HG02759 (cell line): ENCODE measurements around the gene KCNIP4.
A peak's percentile ranks its signal among the peaks of the same experiment; 100 is the strongest.

Experiments used
- ATAC-seq: cut with Tn5 transposase; IDR thresholded peaks from one replicate; pipeline ENCODE4 v1.9.1; 2021; ENCODE audit warnings: mild to moderate bottlenecking, moderate library complexity; ENCODE audit not compliant: unreplicated experiment

The KCNIP4 gene

DNA sequence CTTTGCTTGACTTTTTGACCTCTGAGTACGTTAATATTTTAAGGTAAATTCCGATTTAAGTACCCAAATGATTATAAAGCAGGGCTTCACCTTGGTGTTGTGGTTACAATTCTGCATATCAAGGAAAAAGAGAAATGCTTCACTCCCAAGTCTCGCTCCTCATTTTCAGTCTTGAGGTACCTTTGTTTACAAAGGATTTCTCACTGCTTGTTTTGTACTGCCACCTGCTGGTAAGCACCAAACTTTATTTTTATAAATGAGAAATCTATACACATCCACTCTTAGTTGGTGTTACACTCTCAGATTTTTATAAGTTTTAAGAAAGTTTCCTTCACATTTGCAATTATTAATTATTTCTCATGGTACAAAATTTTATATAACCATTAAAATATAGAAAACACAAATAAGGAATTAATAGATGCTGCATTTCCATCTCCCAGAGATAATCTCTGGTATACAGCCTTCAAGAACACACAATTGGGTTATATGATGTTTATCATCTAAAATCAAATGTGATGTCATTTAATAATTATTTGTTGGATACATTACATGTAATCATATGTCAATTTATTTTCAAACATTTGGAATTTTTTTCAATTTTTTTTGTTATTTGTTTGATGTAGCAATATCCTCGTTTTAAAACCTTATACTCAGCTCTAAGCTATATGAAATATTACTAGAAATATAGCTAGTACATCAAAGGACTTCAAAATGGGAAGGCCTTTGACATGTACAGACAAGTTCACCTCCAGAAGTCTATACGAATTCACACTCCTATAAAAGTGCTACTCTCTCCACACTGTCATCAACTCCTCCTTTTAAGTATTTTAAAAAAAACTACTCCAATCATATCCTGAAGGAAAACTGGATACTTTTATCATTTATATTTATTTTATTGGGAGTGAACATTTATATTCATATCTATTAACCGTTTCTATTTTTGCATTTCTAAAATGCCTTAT, 179.9 kb downstream of the KCNIP4 start:
- ATAC-seq: peak; percentile 51

GRCh38 chr4:21765810-21766407, 182.7 kb downstream of the KCNIP4 start:
- ATAC-seq: peak; percentile 90

DNA sequence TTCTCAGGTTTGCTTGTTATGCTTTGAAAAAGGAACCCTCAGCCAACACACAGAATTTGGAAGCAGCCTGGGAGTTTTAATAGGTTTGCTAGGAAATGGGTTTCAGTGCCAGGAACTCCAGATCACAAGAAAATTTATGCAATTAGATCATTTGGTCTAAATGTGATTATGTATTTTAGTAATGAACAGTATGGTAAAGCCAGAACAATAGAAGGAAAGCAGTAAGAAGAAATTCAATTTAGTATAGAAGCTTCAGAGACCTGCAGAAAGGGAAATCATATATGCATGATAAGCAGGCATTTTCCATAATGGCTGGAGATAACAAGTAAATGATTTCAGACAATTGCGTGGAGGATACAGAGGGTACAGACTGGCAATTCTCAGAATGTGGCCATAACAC, 184.7 kb downstream of the KCNIP4 start:
- no peak for ATAC-seq

DNA sequence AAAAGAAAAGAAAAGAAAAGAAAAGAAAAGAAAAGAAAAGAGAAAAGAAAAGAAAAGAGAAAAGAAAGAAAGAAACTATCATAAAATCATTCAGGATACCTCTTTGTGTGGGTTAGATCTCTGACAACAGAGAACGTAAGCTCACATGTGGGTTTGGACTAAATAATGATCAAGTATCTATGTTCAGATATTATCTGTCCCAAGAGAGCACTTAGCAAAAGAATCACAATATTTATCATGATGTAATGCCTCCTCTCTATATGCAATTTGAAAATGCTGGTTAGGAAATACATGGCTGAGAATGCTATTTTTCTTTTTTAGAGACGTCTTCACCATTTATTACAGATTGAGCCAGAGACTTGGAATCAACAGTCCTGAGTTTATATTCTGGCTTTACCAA, 191.3 kb downstream of the KCNIP4 start:
- ATAC-seq: no peak

DNA sequence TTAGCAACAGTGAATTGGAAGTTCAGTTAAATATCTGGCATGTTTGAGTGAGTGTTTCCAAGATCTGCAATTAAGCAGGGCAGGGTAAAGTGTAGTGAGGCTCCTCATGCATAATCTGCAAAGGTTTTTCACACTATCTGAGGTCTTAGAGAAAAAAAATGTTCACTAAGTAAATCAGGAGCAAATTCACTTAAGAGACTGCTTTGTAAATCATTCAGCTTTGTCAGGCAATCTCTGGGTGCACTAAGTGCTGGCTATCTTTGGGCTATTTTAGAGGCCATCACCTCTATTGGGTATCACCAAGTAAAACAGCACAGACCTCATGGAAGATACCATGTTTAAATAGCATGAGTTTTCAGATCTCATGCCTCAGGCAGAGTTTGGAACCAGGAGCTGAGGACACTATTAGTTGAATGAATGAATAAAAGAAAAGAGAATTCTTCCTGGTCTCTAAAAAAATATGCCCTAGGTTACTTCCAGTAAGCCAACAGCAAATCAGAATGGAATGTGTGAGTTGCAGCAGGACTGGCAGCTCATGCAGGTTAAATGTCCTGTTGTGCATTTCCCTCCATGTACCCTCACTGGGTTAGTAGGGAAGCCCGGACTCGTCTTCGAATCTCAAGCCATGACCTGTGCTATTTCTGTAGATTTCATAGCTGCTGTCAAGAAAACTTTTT, 195.3 kb downstream of the KCNIP4 start:
- ATAC-seq: no peak

GRCh38 chr4:21752616-21753015, 196.0 kb downstream of the KCNIP4 start:
- ATAC-seq: no peak

DNA sequence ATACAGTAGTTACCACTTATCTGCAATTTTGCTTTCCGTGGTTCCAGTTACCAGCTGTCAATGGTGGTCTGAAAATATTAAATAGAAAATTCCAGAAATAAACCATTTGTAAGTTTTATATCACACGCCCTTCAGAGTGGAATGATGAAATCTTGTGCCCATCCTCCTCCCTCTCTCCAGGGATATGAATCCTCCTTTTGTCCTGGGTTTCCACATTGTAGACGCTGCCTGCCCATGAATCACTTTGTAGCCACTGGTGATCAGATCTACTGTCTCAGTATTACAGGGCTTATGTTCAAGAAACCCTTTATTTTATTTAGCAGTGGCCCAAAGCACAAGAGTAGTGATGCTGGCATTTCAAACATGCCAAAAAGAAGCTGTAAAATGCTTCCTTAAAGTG, 198.6 kb downstream of the KCNIP4 start:
- no peak for ATAC-seq

- ATAC-seq: no peak
These were observed 199.2 kb downstream of the KCNIP4 start for GRCh38 chr4:21749412-21749811.

GRCh38 chr4:21744046-21744445, 204.5 kb downstream of the KCNIP4 start:
- no peak for ATAC-seq

GRCh38 chr4:21742326-21742725, 206.2 kb downstream of the KCNIP4 start:
- no peak for ATAC-seq

DNA sequence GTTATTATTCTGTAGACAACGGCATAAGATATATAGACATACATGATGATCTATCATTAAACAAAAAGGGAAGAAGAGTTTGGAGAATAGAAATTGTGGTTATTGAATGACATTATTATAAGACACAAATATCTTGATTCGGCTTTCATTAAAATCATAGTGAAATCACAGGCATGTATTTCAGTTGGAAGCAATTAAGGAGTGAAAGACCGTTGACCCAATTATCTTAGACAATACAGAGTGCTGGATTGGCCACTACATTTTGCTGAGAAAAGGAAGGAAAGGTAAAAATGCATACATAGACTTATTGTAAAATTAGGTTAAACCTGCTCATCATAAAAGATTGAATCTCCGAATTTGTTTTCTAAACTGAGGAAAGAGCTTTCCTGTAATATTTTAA, 209.8 kb downstream of the KCNIP4 start:
- no peak for ATAC-seq

DNA sequence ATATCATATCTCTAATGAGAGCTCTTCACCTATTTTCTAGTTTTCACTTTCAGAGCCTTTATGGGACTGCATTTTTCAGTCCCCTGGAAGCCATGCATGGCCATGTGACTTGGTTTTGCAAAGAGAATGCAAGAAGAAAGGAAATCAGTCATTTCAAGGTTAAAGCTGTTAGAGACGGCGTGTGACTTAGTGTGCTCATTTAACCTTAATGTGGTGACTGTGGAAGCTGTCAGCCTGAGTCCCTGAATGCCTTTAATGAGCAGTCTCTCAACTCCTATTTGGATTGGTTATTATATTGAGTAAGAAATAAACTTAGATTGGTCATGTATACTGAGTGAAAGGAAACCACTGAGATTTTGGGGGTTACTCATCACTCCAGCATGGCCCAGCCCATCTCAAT, 212.7 kb downstream of the KCNIP4 start:
- no peak for ATAC-seq

DNA sequence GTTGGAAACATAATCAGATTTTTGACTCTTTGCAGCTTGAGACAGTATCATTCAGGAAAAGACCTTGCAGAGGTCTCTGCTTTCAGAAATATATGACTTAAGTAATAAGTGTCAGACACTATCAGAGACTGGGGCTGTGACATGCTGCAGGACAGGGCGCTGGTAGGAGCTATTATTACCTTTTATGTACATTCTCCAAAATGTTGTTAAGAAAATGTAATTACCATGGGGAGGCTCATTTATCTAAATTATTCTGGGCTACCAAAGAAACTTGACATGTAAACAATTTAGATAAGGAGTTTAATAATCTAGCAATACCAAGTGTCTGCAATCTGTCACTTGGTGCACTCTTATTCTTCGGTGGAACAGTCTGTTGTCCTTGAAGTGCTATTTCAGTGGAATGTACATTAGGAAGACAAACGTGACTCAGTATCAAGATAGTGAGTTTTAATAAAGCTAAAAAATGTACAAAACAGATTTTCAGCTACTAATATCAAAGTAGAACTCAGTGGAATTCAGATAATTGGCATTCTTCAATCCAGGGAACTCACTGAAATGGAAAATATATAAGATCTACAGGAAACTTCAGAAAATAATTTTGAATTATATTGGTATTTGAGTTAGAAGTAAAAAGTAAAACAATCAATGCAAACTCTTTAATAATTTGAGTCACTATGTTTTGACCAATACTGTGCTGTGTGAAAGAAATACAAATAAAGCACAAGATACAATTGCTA, 214.5 kb downstream of the KCNIP4 start:
- ATAC-seq: no peak

DNA sequence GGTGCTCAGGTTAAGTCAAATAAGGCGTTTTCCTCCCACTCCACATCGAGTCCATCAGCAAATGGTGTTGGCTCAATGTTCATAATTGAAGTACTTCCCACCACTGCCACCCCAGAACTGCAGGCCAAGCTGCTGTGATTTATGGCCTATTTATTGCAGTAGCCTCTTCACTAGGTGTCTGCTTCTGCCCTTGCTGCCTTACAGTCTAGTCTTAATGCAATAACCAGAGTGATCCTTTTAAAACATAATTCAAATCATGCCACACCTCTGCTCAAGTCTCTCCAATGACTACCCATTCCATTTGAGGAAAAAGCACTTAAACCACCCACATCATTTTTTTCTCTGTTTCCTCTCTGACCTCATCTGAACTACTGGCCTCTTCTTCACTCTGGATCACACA, 220.3 kb downstream of the KCNIP4 start:
- no peak for ATAC-seq

- no peak for ATAC-seq
These were observed 222.2 kb downstream of the KCNIP4 start for GRCh38 chr4:21726255-21726815.

DNA sequence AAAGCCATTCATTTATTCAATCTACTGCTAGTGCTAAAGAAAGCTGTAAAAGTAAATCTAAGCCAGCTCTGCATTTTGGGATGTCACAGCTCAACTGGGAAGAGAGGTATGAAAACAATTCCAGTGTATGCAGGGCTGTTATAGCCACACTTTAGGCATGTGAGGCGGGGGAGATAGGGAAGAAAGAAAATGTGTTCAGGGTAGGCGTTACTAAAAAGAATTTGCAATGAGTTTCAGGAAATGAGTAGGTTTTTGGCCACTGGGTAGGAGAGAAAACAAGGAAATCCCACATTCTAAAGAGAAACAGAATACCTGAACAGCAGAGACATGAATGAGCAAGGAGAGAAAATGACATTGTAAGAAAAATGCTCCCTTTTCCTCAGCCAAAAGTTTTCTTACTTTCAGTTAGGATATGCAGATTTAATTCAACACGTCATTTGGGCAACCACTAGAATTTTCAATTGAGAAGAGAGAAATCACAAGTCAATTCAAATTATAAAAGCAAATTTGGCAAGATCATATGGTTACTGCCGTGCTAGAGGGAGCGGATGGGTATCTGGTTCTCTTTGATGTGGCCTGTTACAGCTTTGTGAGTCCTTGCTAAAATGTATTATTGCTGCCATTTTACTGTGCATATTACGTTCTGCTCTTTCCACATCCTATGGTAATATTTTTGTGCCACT, 226.3 kb downstream of the KCNIP4 start:
- ATAC-seq: no peak

DNA sequence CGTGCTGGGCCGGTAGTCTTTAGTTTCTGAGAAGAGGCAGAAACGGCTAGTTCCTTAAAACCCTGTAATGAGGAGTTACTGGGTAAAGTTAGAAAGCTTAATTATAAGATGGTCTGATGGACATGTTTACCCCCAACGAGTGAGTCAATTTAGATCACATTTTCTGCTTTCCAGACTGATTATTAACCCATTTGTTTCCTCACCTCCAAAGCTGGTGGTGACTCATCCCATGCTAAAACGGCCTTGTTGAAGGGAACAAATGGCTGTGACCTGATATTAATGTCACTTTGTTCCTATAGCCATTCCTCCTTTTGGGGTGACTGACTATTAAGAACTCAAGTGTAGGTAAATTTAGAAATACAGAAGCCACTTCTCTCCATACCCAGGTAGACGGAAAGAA, 232.0 kb downstream of the KCNIP4 start:
- ATAC-seq: no peak

DNA sequence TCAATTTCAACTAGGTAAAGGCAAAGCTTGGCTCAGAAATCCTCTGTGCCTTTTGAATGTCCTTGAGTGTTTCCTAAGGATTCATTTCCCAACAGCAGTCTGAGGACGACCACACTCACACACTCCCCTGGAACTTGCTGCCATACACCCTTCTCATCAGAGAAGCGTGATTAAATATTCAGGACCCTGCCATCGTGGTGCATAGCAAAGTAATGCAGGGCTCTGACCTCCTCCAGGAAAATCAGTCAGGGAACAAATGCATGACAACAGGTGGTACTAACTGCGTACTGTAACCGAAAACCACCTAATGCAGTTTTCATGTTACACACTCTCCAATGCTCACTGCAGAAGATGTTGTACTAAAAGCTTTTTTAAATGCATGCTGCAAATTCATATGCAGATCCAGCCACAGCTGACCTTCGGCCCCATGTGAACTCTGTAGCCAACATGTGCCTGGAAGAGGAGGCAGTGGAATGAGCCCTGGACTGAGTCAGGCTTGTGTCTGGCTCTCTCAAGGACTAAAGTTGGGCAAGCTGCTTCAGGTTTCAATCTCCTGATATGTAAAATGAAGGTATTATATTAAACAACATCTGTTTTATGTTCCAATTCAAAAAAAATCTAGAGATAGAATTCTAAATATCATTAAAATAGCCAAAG, 238.3 kb downstream of the KCNIP4 start:
- ATAC-seq: no peak

GRCh38 chr4:21709761-21710160, 238.8 kb downstream of the KCNIP4 start:
- ATAC-seq: no peak

- ATAC-seq: no peak
These were observed 239.5 kb downstream of the KCNIP4 start for GRCh38 chr4:21709031-21709430.
